HG02588 (cell line): Measurements from ENCODE around the gene NR4A1.

Source experiments
- ATAC-seq: cut with Tn5 transposase; IDR thresholded peaks from one replicate; pipeline ENCODE4 v1.9.1; 2021; ENCODE audit warnings: mild to moderate bottlenecking, moderate library complexity; ENCODE audit not compliant: unreplicated experiment

NR4A1 gene

GRCh38 chr12:52074971-52075724 lies 23.9 kb downstream of the NR4A1 start:
- ATAC-seq, result no peak

DNA sequence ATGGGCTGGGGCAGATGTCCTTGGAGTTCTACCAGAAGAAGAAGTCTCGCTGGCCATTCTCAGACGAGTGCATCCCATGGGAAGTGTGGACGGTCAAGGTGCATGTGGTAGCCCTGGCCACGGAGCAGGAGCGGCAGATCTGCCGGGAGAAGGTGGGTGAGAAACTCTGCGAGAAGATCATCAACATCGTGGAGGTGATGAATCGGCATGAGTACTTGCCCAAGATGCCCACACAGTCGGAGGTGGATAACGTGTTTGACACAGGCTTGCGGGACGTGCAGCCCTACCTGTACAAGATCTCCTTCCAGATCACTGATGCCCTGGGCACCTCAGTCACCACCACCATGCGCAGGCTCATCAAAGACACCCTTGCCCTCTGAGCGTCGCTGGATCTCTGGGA lies 25.6 kb downstream of the NR4A1 start:
- no peak for ATAC-seq

DNA sequence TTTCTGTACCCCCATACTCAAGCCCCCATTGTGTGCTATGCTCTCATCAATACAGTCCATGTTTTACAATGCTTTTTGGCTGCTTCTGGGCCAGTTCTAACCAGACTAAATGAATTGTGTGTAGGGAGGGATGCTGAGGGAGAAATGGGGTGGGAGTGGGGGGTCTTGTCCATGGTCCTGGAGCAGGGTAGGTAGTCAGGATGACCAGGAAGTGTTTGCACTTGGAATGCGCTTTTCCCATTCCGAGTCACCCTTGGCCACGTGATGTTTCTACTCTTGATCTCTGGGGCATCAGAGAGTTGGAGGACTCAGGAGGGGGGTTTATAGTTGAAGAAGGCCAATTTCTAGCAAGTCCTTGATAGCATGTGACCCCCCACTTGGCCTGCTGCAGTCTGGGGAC lies 27.0 kb downstream of the NR4A1 start:
- no peak for ATAC-seq

DNA sequence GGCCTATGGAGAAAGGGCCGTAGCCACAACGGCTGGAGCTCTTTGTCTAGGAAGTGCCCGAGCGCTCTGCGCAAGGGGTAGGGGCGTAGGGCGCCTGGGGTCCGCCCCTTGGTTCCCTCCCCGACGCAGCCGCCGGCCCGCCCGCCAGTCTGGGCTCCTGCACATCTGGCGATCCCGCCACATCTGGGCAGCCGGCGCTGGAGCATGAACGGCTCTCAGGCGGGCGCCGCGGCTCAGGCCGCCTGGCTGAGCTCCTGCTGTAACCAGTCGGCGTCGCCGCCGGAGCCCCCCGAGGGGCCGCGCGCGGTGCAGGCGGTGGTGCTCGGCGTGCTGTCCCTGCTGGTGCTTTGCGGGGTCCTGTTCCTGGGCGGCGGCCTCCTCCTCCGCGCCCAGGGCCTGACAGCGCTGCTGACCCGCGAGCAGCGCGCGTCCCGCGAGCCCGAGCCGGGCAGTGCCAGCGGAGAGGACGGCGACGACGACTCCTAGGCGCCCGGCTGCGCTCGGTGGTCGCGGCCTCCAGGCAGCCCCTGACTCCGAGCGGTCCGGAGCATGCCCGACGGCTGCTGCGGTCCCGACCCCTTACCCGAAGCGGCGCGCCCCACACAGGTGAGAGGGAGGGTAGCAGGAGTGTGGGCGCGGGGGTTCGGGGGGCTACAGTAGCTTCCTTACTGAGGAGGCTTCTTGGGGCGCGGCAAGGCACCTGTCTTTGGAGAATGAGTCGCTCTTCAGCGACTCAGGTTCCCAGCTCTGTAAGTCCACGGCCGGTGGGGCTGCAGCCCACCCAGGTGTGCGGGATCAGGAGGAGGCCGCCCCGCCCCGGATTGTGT lies 28.5 kb downstream of the NR4A1 start, which contains the start of gene SMIM41:
Gene SMIM41 (plus strand): TSS at position 129 of the 827 bp plus-strand sequence. CDS start 76 bp downstream, at position 205.
- ATAC-seq, result no peak

DNA sequence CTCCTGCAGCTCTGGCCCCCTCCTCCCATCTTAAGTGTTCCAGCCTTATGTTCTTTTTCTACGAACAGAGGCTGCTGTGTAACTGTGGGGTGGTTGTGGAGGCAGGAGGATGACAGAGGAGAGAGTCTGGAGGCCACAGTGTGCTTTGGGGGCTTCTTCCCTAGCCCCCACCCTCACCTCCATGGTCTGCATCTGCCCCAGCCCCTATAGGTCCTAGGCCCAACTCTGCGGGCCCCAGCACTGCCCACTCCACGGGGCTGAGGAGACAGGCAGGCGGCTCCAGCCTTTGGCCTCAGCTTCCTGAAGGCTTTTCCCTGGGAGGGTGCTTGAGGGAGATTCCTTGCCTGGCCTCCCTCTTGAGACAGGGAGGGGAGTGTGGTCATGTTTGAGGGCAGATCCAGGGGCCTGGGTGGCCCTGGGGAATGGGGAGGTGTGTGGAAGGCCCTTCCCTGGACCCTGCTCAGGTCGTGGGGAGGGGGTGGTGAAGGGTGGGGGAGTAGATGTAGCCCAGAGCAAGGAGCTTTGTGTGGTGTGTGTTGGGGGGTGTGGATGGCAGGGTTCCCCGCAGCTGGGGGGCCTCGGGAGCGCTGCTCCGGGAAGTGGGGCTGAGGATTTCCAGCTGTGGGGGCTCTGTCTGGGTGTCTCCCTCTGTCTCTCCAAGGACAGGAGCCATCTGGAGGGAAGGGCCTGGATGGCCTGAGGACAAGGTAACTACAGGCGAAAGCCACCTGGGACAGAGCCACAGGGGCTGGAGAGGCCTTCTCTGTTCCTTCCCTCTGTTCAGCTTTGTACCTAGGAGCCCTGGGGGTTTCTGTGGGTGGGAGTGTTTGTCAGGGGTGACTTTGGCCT lies 29.4 kb downstream of the NR4A1 start:
- ATAC-seq, result no peak

DNA sequence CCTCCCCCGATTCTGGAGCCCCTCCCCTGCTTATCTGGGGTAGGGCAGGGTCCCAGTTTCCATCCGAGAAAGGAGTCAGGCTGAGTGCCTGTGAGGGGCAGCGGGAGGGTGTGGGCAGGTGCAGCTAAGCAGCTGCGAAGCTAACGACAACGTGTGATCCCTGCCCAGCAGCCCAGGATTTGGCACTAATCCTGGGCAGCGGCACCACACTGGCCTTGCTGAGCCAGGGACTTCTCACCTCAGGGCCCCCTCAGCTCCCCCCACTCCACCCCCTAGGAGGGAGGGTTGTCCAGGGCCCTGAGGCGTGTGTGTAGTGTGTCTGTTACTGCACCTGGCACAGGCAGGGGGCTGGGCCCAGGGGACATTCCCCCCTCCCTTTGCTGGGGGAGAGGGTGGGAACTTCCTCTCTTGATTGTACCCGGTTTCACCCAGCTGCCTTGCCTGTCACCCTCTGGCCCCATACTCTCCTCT lies 30.1 kb downstream of the NR4A1 start:
- ATAC-seq, result peak; percentile 58

DNA sequence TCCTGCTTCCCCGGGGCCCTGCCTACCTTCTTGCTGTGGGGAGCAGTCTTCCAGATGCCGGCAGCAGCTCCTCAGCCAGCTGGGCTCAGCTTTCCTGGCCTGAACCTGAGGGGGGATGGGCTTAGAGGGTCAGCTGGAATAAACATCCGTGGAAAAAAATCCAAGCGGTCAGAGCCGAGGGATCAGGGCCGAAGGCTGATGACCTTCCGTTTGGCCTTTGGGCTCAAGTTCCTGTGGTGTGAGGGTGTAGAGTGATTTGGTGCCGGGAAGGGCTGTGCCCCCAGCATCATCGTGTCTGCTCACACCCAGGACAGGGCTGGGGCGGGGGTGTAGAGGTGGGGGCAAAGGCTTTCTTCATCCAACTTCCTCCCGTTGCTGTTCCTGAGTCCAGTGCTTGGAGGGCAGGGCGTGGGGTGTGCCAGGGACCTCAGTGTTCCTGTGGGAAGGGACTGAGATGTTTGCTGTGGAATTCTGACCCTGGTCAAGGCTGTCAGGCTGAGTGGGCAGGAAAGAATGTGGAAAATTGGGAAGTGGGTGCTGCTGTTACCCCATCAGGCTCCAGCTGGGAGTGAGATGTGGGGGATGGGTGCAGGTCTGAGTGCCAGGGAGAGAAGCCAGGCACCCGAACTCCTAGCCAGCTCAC lies 30.9 kb downstream of the NR4A1 start:
- ATAC-seq, result no peak

DNA sequence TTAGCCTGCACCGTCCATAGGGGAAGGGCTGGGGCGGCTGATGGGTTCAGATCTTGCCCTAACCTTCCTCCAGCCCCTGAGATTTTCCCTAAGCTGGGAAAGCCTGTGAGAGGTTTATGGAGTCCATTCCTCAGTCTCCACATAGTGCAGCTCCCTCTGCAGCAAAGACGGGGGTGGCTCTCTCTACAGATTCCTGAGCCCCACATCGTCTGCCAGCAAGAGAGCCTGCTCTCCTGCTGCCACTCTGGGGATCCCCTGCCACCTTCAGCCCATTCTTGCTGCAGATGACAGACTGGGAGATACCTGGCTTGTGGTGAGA lies 31.4 kb downstream of the NR4A1 start:
- ATAC-seq, result no peak

DNA sequence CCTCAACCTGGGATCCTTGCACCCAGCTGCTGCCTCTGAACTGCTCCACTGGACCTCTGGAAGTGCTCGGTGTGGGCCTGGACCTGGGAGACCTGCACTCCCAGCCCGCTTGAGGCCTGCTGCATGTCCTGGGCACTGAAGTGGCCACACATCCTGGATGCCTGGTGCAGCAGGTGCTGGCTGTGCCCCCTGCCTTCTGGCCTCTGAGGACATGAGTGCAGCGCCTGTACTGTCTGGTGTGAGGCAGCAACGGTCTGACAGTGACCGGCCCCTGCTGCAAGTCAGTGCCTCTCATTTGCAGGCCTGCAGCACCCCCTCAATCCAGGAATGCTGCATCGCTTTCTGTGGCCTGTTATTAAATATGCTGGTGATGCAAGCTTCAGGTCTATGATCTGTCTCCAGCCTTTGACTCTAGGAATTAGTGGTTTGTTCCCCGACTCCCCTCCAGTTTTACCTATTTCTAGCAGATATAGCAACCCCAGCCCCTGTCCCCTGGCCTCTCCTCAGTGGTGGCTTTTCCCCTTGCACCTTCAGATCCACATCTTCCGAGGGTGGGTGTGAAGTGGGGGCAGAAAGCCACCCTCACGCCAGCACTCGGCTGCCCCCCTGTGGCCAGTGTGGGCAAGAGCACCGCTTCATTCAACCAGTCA lies 31.9 kb downstream of the NR4A1 start:
- ATAC-seq, result no peak

DNA sequence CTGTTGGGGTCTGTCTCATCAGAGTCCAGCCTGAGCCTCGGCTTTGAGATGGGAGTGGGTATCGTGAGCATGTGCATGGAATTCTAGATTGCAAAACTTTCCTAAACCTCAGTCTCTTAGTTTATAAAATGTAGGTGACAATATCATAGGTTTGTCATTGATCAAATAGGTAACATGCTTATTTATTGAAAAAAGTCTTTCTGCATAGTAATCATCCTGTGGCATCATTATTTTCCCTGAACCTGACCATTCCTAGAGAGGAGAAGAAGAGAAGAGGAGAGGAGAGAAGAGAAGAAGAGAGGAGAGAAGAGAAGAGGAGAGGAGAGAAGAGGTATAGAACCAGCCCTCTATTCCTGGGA lies 32.4 kb downstream of the NR4A1 start:
- no peak for ATAC-seq

DNA sequence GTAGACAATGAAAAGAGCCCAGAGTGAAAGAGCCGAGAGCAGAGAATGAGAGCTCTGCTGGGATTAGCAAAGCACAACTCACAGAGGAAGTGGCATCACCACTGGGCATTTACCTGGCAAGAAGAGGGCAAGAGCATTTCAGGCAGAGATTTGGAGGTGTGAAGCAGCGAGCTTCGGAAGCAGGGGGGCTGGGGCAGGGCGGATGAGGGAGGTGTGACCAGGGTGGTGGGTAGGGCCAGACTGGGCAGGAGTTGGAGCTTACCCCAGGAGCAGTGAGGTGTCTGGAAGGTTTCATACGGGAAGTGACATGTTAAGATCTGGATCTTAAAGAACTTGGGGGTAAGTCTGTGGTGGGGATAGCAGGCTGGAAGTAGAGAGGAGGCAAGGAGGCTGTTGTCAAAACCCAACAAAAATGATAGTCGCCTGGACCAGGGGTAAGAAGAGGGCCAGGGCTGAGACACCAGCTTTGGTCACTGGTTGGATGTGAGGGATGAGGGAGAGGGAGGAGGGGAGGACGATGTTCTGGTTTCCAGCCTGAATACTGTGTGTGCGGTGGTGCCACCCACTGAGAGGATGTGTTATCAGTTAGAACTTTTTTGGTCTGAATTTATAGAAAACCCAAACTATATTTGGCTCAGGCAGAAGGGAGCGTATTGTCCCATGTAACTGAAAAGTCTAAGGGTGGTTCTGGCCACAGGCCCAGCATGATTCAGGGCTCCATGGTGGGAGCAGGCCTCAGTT lies 33.4 kb downstream of the NR4A1 start:
- ATAC-seq, result no peak

- ATAC-seq, result no peak
Observed at GRCh38 chr12:52085682-52086180, 34.5 kb downstream of the NR4A1 start.

- no peak for ATAC-seq
Observed at GRCh38 chr12:52086366-52086765, 35.1 kb downstream of the NR4A1 start.

DNA sequence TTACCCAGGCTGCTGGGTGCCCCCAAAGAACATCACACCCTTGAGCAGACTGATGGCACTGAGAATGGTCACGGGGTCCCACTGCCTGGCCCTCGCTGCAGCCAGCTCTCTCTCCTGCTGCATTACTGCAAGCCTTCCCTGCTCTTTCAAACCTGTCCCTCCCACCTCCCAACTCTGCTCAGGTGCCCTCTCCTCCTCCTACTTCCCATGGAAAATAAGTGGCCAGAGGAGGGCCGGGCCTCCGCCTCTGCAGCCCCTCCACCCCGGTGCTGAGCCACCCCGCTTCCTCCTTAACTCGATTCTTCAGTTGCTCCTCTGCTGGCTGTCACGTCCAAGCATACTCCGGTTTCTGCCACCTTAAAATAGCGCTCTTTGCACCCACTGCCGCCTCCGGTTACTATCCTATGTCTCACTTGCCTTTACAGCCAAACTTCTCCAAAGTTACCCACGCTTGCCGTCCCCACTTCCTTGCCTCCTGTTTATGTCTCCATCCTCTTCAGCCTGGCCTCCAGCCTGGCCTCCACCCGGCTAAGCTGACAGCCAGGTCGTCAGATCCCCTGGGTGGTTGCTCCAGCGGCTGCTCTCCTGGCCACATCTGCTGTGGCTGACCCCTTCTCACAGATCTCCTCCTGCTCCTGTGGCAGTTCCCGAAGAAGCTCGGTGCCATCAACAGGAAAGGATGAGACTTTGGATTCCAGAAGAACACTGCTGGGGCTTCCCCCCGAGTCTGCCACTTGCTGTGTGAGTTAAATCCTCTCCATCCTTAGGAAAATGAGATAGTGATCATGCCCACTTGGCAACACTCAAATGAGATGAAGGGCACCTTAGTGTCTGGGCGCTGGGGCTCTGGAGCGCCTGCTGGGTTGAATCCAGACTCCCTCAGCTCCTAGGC lies 35.9 kb downstream of the NR4A1 start:
- ATAC-seq, result no peak

GRCh38 chr12:52087961-52088820 lies 36.9 kb downstream of the NR4A1 start:
- ATAC-seq, result peak; percentile 64

- ATAC-seq, result no peak
Observed at GRCh38 chr12:52089491-52089890, 38.2 kb downstream of the NR4A1 start.

DNA sequence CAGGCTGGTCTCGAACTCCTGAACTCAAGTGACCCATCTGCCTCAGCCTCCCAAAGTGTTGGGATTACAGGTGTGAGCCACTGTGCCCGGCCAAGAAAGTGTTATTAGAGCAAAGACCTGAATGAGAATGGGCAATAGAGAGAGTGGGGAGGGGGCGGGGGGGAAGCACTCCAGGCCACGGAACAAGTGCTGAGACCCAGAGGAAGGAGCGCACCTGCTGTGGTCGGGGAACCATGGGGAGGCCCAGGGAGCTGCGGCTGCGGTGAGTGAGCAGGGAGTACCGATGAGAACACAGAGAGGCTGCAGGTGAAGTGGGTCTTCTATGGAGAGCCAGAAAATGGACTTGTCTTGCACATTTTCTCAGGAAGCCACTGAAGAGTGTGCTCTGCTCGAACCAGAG lies 39.0 kb downstream of the NR4A1 start:
- no peak for ATAC-seq

DNA sequence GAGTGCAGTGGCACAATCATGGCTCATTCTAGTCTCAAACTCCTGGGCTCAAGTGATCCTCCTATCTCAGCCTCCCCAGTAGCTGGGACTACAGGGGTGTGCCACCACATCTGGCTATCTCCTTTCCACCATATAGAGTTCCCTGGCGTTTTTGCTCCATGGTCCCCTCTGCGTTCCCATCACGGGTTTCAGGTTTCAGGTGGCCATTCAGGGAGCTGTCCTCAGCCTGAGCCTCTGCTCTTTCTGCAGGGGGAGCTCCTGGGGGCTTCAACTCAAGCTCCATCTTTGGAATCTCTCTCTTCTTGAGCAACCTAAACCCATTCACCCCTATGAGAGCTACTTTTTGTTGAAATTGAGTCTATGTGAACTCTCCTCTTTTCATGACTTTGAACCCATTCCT lies 39.8 kb downstream of the NR4A1 start:
- ATAC-seq, result no peak
